ENCODE results near the gene LPO.

LPO gene

GRCh38 chr17:58311429-58311894 is 73.1 kb downstream of the LPO start:
- H3K9me3 Mint-ChIP-seq = no peaks in the 10 kb centered on the region
- no peak overlapping the region for H3K4me3 Mint-ChIP-seq
- H3K36me3 Mint-ChIP-seq = peaks cover 30% of the 10 kb centered on the region
- CTCF ChIA-PET = interaction anchor here (0.9 kb wide), 1 partner anchor 35 kb away, joined by 3 read pairs; no protein-coding TSS in a partner anchor
- DNase-seq = no peak
- no peaks in the 10 kb centered on the region for H3K4me1 Mint-ChIP-seq
- H3K27ac Mint-ChIP-seq = no peak overlapping the region
- no peaks in the 10 kb centered on the region for H3K27me3 Mint-ChIP-seq

- H3K9me3 Mint-ChIP-seq = no peaks in the 10 kb centered on the region
- DNase-seq = no peak
- no peaks in the 10 kb centered on the region for H3K4me1 Mint-ChIP-seq
- peaks cover 27% of the 10 kb centered on the region for H3K36me3 Mint-ChIP-seq
- CTCF ChIA-PET = interaction anchor here (0.9 to 2.4 kb wide), 3 partner anchors 14 to 151 kb away, joined by 3 to 7 read pairs (median 3); no protein-coding TSS in a partner anchor
- no peak overlapping the region for H3K4me3 Mint-ChIP-seq
- H3K27ac Mint-ChIP-seq = no peak overlapping the region
- H3K27me3 Mint-ChIP-seq = no peaks in the 10 kb centered on the region
Observed at GRCh38 chr17:58312021-58312630, 73.7 kb downstream of the LPO start.

GRCh38 chr17:58312829-58313228 is 74.4 kb downstream of the LPO start:
- Mint-ChIP-seq H3K36me3 (peaks cover 23% of the 10 kb centered on the region), H3K27ac (no peak overlapping the region), H3K27me3 (no peaks in the 10 kb centered on the region), H3K9me3 (no peaks in the 10 kb centered on the region), H3K4me3 (no peak overlapping the region), H3K4me1 (peaks cover 7% of the 10 kb centered on the region)
- CTCF ChIA-PET = interaction anchor here (1.0 to 2.4 kb wide), 2 partner anchors 13 to 150 kb away, joined by 3 to 7 read pairs; no protein-coding TSS in a partner anchor
- DNase-seq = no peak

DNA sequence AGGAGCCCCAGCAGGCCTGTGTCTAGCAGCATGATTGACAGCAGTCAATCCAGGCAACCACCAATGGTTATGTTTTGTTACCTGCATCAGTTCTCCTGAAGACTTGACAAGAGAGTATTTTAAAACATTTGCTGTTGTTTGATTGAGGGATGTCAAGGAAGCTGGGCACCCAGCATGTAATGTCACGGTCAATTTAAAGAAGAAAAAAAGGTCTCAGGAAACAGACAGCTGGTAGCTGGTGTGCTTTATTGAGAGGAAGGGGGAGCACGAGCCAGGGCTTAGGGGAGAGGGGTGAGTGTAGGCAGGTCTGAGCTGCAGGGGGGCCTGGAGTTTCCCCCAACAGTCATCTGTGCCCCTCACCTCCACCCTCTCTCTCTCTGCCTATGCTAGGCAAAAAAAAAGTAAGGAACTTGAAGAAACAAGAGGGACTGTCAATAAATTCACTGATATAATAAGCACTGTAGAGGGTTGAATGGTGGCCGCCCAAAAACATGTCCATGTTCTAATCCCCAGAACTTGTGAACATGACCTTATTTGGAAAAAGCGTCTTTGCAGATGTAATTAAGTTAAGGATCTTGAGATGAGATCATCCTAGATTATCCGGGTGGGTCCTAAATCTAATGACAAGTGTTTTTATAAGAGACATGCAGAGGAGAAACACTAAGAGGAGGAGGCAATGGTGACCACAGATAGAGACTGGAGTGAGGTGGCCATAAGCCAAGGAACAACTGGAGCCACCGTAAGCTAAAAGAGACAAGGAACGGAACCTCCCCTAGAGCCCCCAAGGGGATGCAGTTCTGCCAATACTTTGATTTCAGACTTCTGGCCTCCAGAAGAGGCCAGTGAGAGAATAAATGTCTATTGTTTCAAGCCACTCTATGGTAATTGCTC is 75.7 kb downstream of the LPO start:
- Mint-ChIP-seq H3K4me3 (no peak overlapping the region), H3K9me3 (no peaks in the 10 kb centered on the region), H3K27ac (no peak overlapping the region), H3K27me3 (no peaks in the 10 kb centered on the region), H3K36me3 (peaks cover 23% of the 10 kb centered on the region), H3K4me1 (peaks cover 13% of the 10 kb centered on the region)
- DNase-seq = no peak
- CTCF ChIA-PET = interaction anchor here (2.4 kb wide), 1 partner anchor 12 kb away, joined by 7 read pairs; no protein-coding TSS in a partner anchor

- no peak overlapping the region for H3K27ac Mint-ChIP-seq
- no peak for DNase-seq
- peaks cover 13% of the 10 kb centered on the region for H3K4me1 Mint-ChIP-seq
- no peaks in the 10 kb centered on the region for H3K9me3 Mint-ChIP-seq
- H3K27me3 Mint-ChIP-seq = no peaks in the 10 kb centered on the region
- H3K36me3 Mint-ChIP-seq = peaks cover 20% of the 10 kb centered on the region
- CTCF ChIA-PET = no interaction called here
- no peak overlapping the region for H3K4me3 Mint-ChIP-seq
Observed at GRCh38 chr17:58314706-58315015, 76.3 kb downstream of the LPO start.

- peaks cover 24% of the 10 kb centered on the region for H3K36me3 Mint-ChIP-seq
- H3K4me3 Mint-ChIP-seq = no peak overlapping the region
- CTCF ChIA-PET = interaction anchor here (0.8 to 3.7 kb wide), 3 partner anchors 10 to 101 kb away, joined by 3 to 61 read pairs (median 23); partner anchors contain the start of gene RNF43
- H3K4me1 Mint-ChIP-seq = peaks cover 13% of the 10 kb centered on the region
- no peaks in the 10 kb centered on the region for H3K9me3 Mint-ChIP-seq
- DNase-seq = no peak
- no peaks in the 10 kb centered on the region for H3K27me3 Mint-ChIP-seq
- no peak overlapping the region for H3K27ac Mint-ChIP-seq
Observed at GRCh38 chr17:58315281-58315711, 76.9 kb downstream of the LPO start.

DNA sequence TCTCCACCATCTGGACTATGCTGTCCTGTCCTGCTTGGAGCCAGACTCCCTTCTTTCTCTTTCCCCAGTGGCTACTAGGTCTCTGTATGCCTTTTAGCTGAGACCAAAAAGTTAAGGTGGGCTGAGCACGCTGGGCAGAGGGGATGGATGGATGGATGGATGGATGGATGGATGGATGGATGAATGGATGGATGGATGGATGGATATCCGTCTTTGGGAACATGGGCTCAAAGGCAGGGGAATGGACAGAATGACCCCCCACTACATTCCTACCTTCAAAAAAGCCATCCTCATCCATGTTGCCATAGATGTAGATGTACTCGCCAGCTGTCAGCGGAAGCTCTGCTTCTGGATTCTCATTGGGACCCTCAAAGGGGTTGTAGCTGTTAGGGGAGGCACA is 77.4 kb downstream of the LPO start:
- no peak for DNase-seq
- Mint-ChIP-seq H3K4me1 (peaks cover 13% of the 10 kb centered on the region), H3K4me3 (no peak overlapping the region), H3K9me3 (no peaks in the 10 kb centered on the region), H3K36me3 (peaks cover 24% of the 10 kb centered on the region), H3K27me3 (no peaks in the 10 kb centered on the region), H3K27ac (no peak overlapping the region)
- CTCF ChIA-PET = interaction anchor here (0.8 to 3.7 kb wide), 5 partner anchors 11 to 134 kb away, joined by 3 to 61 read pairs (median 23); partner anchors contain the start of gene RNF43

DNA sequence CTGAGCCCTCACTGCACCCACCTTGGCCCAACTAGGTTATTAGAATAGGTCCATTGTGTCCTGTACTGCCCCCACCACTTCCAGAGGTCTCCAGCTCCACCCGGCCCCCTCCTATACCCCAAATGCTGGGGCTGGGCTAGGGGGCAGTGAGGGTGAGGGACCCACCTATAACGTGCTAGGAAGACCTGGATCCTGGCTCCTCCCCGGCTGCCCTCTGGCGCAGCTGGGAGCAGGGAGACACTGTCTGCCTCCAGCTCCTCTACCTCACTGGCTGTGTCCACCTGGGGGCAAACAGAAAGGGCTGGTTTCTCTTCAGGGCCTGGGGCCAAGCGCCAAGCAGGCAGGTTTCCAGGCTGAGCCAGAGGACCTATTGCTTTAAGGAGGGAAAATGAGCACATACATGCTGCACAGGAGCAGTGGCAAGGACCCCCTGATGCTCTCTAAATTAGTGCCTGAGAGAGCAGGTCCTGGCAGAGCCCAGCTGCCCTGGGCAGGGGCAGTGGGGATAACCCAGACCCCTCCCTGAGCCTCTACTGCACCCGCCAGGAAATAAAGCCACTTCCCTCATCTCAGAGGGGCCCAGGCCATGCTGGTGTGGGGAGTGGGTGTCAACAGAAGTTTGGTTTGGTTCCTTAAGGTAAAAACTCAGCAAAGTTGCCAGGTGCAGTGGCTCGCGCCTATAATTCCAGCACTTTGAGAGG is 78.0 kb downstream of the LPO start:
- peaks cover 13% of the 10 kb centered on the region for H3K4me1 Mint-ChIP-seq
- no peak overlapping the region for H3K27ac Mint-ChIP-seq
- CTCF ChIA-PET = interaction anchor here (0.6 to 3.7 kb wide), 25 partner anchors 8 to 375 kb away, joined by 3 to 61 read pairs (median 8); partner anchors contain the start of genes HSF5, RNF43, SUPT4H1 and TEX14
- no peak overlapping the region for H3K4me3 Mint-ChIP-seq
- no peak for DNase-seq
- no peaks in the 10 kb centered on the region for H3K27me3 Mint-ChIP-seq
- H3K36me3 Mint-ChIP-seq = peaks cover 27% of the 10 kb centered on the region
- H3K9me3 Mint-ChIP-seq = no peaks in the 10 kb centered on the region

DNA sequence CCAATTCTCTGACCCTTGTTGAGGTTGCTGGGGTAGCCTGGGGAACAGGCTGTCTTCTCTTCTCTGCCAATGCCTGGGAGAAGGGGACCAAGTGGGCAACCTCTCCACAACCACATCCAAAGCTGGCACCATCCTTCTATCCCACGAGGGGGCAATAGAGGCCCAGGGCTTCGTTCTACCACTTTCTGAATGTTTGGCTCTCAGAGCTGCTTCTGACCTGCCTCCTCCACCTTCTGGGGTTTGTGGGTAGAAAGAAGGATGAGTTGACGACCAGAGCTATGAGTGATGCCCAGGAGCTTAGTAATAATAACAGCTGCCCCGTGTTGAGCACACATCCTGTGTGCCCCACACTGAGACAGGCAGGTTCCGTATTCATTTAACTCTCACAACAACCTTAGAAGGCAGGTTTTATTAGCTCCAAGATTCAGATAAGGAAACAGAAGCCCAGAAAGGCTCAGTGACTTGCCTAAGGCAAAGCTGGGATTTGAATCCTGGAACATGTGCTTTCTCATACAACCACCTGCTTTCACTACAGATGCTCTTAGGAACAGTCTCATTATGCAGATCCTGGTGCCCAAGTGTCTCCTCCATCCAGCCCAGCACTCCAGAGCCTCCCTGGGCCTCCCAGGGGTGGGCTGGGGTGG is 79.2 kb downstream of the LPO start:
- CTCF ChIA-PET = interaction anchor here (0.6 to 3.7 kb wide), 37 partner anchors 8 to 1394 kb away, joined by 3 to 61 read pairs (median 6); partner anchors contain the start of genes HSF5, RNF43, SUPT4H1 and TEX14
- peaks cover 13% of the 10 kb centered on the region for H3K4me1 Mint-ChIP-seq
- H3K4me3 Mint-ChIP-seq = no peak overlapping the region
- no peaks in the 10 kb centered on the region for H3K27me3 Mint-ChIP-seq
- DNase-seq = peak; percentile 79
- no peaks in the 10 kb centered on the region for H3K9me3 Mint-ChIP-seq
- peaks cover 35% of the 10 kb centered on the region for H3K36me3 Mint-ChIP-seq
- H3K27ac Mint-ChIP-seq = peak overlapping the region; percentile 75

DNA sequence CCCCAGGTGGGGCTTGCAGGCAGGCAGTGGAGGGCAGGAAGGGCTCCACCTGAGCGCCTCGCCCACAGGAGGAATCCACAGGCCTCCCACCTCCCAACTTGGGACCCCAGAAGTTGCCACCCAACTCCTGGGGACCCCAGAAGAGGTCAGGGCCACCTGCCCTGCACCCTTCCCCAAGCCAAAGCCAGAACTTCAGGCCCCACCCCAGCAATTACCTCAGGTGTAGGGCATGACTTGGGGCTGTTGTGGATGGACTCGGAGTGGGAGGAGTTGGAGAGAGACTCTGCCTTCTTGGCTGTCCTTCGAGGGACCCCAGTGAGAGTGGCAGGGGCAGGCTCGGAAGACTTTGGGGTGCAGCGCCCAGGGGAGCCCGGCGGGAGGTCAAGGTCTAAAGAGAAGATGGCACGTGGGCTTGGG is 79.7 kb downstream of the LPO start:
- Mint-ChIP-seq H3K27me3 (no peaks in the 10 kb centered on the region), H3K9me3 (no peaks in the 10 kb centered on the region), H3K4me1 (peaks cover 13% of the 10 kb centered on the region), H3K36me3 (peaks cover 32% of the 10 kb centered on the region), H3K27ac (peak overlapping the region; percentile 26), H3K4me3 (no peak overlapping the region)
- DNase-seq = peak; percentile 19
- CTCF ChIA-PET = interaction anchor here (0.6 to 3.7 kb wide), 36 partner anchors 8 to 1395 kb away, joined by 3 to 61 read pairs (median 7); partner anchors contain the start of genes HSF5, RNF43, SUPT4H1 and TSPOAP1
